GM21529 (cell line): Measurements from ENCODE around the gene DGCR2.
"Not testable (repeated sequence)": the region's sequence is repeated elsewhere in the genome, so short reads cannot be mapped to it uniquely, and the experiment has no call there.

Source experiments
- ATAC-seq: cut with Tn5 transposase; IDR thresholded peaks from one replicate; pipeline ENCODE4 v1.9.1; 2021; ENCODE audit not compliant: unreplicated experiment

DGCR2 gene

DNA sequence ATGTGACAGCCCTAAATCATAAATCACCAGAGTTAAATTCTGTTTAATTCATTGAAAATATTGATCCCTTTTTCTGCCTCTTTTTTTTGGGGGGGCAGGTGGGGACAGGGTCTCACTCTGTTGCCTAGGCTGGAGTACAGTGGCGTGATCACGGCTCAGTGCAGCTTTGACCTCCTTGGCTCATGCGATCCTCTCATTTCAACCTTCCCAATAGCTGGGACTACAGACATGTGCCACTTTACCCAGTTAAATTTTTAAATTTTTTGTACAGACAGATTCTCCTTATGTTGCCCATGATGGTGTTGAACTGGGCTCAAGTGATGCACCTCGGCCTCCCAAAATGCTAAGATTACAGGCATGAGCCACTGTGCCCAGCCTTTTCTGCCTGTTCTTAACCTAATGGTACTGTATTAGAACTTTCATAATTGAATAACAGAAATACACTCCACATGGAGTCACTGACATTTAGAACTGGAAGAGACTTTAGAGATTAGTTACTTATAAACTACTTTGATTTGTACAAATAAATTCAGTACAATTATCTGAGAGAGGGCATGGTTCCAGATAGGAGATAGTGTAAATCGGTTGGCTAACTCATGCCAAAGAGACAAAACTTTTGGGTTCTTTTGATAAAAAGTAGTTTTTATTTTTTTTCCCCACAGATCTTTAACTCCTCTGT lies 109.8 kb downstream of the DGCR2 start:
- no peak for ATAC-seq

- not testable (repeated sequence) for ATAC-seq
Observed at GRCh38 chr22:19011611-19012010, 110.6 kb downstream of the DGCR2 start.

DNA sequence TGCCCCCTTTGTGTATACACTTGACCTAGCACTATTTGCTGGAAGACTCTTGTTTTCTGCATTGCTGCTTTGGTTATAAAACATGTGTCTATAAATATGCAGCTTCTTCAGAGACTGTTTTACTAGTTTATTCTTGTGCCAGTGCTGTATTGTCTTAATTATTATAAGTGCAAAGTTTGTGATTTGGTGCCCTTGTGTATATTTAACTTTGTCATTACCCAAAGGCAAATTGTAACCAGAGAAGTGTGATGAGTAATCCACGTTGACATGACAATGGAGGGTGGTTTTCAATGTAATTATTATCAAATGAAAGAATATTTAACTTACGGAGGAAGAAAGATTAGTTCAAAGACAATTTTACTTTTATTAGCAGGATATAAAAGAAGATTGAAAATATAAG lies 111.1 kb downstream of the DGCR2 start:
- no peak for ATAC-seq

- ATAC-seq = no peak
Observed at GRCh38 chr22:19005905-19006304, 116.3 kb downstream of the DGCR2 start.

DNA sequence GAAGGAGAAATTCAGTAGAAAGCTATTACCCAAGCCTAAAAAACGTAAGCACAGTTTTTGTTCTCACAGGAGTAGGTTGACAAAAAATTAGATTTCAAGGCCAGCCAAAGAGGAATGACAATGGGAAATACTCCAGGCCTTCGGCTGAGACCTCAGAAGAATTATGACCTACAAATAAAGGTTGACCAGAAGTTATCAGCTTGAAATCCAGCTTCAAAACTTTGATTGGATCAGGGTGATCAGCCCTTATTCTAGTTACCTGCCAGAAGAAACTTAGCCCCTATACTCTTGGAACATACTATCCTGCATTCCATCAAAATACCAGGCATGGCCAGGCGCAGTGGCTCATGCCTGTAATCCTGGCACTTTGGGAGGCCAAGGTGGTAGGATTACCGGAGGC lies 117.7 kb downstream of the DGCR2 start:
- no peak for ATAC-seq

- ATAC-seq = no peak
Observed at GRCh38 chr22:19003508-19003907, 118.7 kb downstream of the DGCR2 start.

DNA sequence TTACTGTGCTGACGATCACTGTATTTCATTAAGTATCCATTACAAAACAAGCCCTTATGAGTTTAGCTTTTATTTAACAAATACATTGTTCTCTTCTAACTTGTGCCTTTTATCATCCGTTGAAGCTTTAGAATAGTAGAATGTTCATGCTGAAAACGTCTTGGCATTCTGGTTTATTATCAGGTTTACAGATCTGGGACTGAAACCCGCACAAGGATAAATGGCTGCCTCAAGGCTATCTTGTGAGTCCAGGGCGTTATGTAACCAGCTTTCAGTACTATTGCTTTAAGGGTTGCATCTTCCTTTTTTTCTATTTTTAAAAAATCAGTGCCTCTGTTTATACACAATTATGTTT lies 119.6 kb downstream of the DGCR2 start:
- no peak for ATAC-seq

DNA sequence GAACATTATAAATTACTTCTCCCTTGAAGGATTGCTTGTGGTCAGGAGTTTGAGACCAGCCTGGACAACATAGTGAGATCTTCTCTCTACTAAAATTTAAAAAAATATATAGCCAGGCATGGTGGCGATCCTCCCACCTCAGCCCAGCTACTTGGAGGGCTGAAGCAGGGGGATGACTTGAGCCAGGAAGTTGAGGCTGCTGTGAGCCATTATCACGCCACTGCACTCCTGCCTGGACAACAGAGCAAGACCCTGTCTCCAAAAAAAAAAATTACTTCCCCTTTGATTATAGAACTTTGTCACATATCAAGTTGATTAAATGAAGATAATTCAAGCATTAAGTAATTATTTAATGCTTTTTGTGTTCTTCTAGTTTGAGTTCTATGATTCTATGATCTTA lies 121.0 kb downstream of the DGCR2 start:
- no peak for ATAC-seq

DNA sequence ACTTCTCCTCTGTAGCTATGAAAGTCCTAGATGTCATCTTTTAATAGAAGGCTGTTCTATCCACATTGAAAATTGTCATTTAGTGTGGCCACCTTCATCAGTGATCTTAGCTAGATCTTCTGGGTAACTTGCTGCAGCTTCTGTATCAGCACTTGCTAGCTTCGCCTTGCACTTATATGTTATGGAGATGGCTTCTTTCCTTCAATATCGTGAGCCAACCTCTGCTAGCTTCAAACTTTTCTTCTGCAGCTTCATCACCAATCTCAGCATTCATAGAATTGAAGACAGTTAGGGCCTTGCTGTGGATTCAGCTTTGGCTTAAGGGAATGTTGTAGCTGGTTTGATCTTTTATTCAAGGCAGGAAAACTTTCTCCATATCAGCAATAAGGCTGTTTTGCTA lies 122.1 kb downstream of the DGCR2 start:
- not testable (repeated sequence) for ATAC-seq

DNA sequence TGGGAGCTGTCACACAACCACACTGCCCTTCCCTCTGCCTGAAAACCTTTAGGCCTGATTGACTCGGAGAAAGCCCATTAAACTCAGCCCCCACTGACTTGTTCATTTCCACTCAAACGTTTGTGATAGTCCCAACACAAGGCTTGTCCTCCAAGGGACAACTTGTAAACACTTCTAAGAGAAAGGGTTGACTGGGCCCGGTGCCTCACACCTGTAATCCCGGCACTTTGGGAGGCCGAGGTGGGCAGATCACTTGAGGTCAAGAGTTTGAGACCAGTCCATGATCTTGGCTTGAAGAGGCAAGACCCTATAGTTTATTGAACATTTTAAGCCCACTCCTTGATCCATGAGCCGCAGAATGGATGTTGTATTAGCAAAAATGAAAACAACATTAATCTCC lies 122.8 kb downstream of the DGCR2 start:
- ATAC-seq = no peak

GRCh38 chr22:18999008-18999407 lies 123.2 kb downstream of the DGCR2 start:
- no peak for ATAC-seq

- ATAC-seq = no peak
Observed at GRCh38 chr22:18997925-18998315, 124.3 kb downstream of the DGCR2 start.

DNA sequence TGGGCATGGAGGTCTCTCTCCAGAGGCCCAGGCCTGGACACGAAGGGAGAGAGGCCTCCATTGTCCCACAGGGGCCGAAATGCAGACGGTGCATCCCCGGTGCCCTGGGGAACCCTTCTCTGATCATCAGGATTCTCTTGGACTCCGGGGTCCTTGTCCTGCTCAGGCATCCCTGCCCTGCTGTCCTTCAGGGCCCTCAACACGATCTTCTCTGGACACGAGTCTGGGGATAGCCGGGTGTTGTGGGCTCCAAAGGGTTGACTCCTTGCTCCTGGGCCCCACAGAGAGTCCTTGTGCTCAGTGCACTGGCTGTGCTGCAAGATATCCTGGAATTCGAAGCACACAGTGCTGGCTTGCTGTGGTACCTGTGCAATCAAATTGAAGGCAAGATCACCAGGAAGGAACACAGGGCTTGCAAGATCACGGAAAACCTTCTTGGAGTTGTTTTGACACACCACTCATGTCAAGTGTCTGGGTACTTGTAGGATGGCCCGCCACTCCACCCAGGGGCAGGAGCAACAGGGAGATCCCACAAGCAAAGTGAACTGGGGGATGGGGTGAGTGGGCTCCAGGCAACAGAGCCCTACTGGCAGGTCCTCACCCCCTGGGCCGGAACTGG lies 124.8 kb downstream of the DGCR2 start:
- ATAC-seq = no peak

DNA sequence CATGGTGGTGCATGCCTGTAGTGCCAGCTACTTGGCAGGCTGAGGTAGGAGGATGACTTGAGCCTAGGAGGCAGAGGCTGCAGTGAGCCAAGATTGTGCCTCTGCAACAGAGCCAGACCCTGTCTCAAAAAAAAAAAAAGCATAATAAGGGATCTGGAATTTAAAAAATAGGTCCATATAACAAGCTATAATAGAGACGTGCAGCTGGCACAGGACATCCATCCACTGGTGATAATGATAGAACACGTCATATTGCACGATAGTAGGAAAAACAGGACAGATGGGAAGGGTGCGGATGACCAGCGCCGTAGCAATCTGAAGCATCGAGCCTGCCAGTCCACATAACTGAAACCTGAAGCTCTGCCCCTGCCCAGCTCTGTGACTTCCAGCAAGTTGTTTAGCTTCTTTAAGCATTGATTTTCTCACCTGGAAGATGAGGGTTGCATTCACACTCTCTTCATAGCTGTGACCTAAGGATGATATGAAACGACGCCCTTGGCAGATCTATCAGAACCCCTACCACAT lies 125.8 kb downstream of the DGCR2 start:
- ATAC-seq = no peak

DNA sequence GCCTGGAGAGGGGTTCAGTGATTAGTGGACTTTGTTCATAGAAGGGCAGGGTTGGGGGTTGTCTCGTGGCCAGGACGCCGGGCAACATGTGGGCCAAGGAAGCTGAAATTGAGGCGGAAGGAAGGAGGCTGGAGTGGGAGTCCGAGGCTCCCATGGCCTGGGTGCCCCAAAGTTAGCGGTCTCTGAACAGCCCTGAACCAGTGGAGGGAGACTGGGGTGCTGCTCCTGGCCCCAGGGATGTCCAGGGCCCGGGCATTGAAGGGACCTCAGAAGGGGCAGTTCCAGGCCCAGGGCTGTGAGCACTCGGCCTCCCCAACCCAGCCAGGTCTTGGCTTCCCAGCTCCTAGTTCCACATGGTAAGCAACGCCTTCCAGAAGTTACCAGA lies 126.9 kb downstream of the DGCR2 start:
- no peak for ATAC-seq

- ATAC-seq = no peak
Observed at GRCh38 chr22:18994701-18995326, 127.4 kb downstream of the DGCR2 start.

GRCh38 chr22:18994056-18994455 lies 128.2 kb downstream of the DGCR2 start:
- ATAC-seq = no peak

DNA sequence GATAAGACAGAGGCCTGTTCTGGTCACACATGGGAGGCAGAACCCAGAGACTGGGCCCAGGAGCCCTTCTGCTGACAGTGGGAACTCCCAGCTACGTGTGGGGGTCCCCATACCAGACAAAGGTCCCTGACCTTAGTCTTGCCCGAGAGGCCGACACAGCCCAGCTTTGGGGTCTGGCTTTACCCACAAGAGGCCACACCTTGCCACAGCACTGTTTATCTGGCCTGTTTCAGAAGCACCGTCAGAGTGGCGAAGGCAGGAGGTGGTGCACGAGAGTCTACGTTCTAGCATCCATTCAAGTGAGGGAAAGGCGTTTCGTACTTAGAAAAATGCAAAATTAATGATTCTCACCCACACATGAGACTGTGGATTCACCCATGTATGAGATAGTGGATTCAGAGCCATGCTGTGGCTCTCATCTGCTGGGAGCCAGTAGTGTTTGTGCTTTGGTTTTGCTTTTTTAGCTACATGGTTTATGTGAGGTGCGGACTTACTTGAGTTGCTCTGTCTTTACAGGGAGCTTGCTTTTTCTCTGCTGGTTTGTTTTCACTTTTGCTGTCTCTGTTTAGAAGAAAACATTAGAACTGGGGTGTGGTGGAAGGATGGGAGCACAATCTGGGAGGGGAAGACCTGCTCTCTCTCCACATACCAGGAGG lies 129.5 kb downstream of the DGCR2 start:
- no peak for ATAC-seq

- no peak for ATAC-seq
Observed at GRCh38 chr22:18991821-18992442, 130.3 kb downstream of the DGCR2 start.

GRCh38 chr22:18991138-18991432 lies 131.1 kb downstream of the DGCR2 start:
- ATAC-seq = no peak

DNA sequence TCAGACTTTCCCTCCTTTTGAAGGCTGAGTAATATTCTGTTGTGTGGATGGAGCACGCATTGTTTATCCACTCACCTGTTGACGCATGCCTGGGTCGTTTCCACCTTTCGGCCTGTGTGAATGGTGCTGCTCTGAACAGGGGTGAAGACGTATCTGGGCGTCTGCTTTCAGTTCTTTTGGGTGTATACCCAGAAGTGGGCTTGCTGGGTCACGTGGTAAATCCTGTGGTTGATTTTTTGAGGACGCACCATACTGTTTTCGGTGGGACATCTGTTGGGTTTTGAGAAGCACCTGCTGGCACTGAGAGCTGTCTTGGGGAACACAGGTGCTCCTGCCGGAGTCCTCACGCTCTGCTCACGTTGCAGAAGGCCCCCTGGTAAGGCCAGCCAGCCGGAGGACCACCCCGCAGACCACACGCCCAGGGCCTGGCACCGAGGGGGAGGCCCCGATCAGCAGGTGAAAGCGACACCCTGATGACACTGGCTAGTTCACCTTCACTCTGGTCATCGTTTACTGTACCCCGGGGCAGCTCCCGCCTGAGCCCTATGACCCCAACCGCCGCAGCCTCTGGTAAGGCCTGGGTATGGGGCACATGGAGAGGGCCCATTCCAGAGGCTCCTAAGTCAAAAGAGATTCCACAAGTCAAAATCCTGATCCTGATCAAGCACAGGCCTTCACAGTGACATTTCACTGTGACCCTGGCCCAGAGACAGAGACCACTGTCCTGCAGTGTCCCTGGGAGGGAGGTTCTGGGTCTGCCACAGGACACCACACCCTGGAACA lies 131.7 kb downstream of the DGCR2 start:
- no peak for ATAC-seq
